ENCODE results near the gene BCL2L11.

- TF ChIP-seq SREBF1 (IDR thresholded peaks at IDR 0.05; ENCODE audit: low read length) (no peak), SUZ12 (IDR thresholded peaks at IDR 0.05; ENCODE audit: unreplicated experiment) (no peak)
These were observed 19.1 kb upstream of the BCL2L11 start for GRCh38 chr2:111101592-111101991.

Measured in GM12878 (cell line).